GM12878 (cell line): ENCODE measurements around the gene SSU72. TPM values are rescaled to one million over a fixed set of nuclear protein-coding genes. Genes with fewer than 3 reads are reported as not detected.

ENCODE experiments used
- ASH2L ChIP-seq: fragments of 300-600, 200-600 bp; sonication (generic); IDR thresholded peaks from 2 replicates; pipeline ENCODE4 v1.6.1; 2017; ENCODE audit warnings: low read depth, mild to moderate bottlenecking, borderline replicate concordance
- BCL11A ChIP-seq: IDR thresholded peaks from 2 replicates; pipeline ENCODE4 v1.6.1; 2011; ENCODE audit warnings: low read depth, low read length
- BMI1 ChIP-seq: fragments of 450-650 bp; IDR thresholded peaks from 2 replicates; pipeline ENCODE4 v1.6.1; 2016; ENCODE audit warnings: mild to moderate bottlenecking, moderate library complexity, borderline replicate concordance
- CHD4 ChIP-seq: fragments of 200-600 bp; sonication (generic); IDR thresholded peaks from 2 replicates; pipeline ENCODE4 v1.6.1; 2016; ENCODE audit warnings: mild to moderate bottlenecking
- CREB1 ChIP-seq: IDR thresholded peaks from 2 replicates; pipeline ENCODE4 v1.6.1; 2012; ENCODE audit warnings: low read depth, mild to moderate bottlenecking, inconsistent platforms
- DPF2 ChIP-seq: fragments of 450-650 bp; IDR thresholded peaks from 2 replicates; pipeline ENCODE4 v1.6.1; 2017; ENCODE audit warnings: mild to moderate bottlenecking
- EED ChIP-seq: sonication (generic); IDR thresholded peaks from 2 replicates; pipeline ENCODE4 v1.6.1; 2016; ENCODE audit warnings: antibody characterized with exemption, low read depth
- GABPA ChIP-seq: IDR thresholded peaks from 2 replicates; pipeline ENCODE4 v1.6.1; 2014; ENCODE audit warnings: antibody characterized with exemption, low read depth, mild to moderate bottlenecking, inconsistent platforms
- GATAD2B ChIP-seq: fragments of 450-650 bp; conservative IDR thresholded peaks from 2 replicates; pipeline ENCODE4 v1.6.1; 2017; ENCODE audit warnings: low read depth, mild to moderate bottlenecking, moderate library complexity
- JUND ChIP-seq: IDR thresholded peaks from 2 replicates; pipeline ENCODE4 v1.6.1; 2012; ENCODE audit warnings: low read depth, mild to moderate bottlenecking, low read length, improper control_type of control experiment, moderate library complexity
- KDM1A ChIP-seq: fragments of 200-600 bp; sonication (generic); IDR thresholded peaks from 2 replicates; pipeline ENCODE4 v1.6.1; 2016; ENCODE audit warnings: borderline replicate concordance
- KLF5 ChIP-seq: fragments of 450-650 bp; IDR thresholded peaks from 2 replicates; pipeline ENCODE4 v1.6.1; 2014; ENCODE audit warnings: mild to moderate bottlenecking; ENCODE audit not compliant: partially characterized antibody
- NFXL1 ChIP-seq: fragments of 450-650 bp; IDR thresholded peaks from 2 replicates; pipeline ENCODE4 v1.6.1; 2017; ENCODE audit warnings: antibody characterized with exemption, mild to moderate bottlenecking, borderline replicate concordance
- RAD21 ChIP-seq: IDR thresholded peaks from 2 replicates; pipeline ENCODE4 v1.6.1; 2011; ENCODE audit warnings: mild to moderate bottlenecking, low read depth, low read length, moderate library complexity; ENCODE audit not compliant: insufficient read depth
- RFX5 ChIP-seq: IDR thresholded peaks from 2 replicates; pipeline ENCODE4 v1.6.1; 2011; ENCODE audit warnings: low read depth, low read length, improper control_type of control experiment
- SIX5 ChIP-seq: IDR thresholded peaks from 2 replicates; pipeline ENCODE4 v1.6.1; 2011; ENCODE audit warnings: mild to moderate bottlenecking, low read depth, low read length, moderate library complexity; ENCODE audit not compliant: severe bottlenecking
- SMC3 ChIP-seq: IDR thresholded peaks from 2 replicates; pipeline ENCODE4 v1.6.1; 2011; ENCODE audit warnings: low read length, improper control_type of control experiment, borderline replicate concordance
- SRF ChIP-seq, 2 experiments: IDR thresholded peaks; 2 replicates each; pipeline ENCODE4 v1.6.1; 2011; ENCODE audit warnings: low read depth in 2 of 2, low read length in 2 of 2, mild to moderate bottlenecking in 1 of 2, moderate library complexity in 1 of 2
- TBL1XR1 ChIP-seq: IDR thresholded peaks from 2 replicates; pipeline ENCODE4 v1.6.1; 2012; ENCODE audit warnings: low read depth, low read length, improper control_type of control experiment
- polyA plus RNA-seq, 11 experiments: library from polyadenylated mRNA; depleted of rRNA in 4 of 11; unstranded in 6 of 11; stranded (reverse) in 5 of 11; fragments of >200 nt; fragmentation: Nextera tagmentation in 4 of 11; fragmentation: Illumina TruSeq in 1 of 11; extraction: Ambion mirVana in 4 of 11; extraction: Trizol in 1 of 11; gene quantifications; 1 replicate in 1 of 11; 2 replicates in 10 of 11; pipeline versions ENCODE4 v1.2.1 to v1.2.3, GENCODE V29; 2011 to 2016; ENCODE audit warnings: inconsistent platforms in 2 of 11, missing spikeins in 2 of 11, low read depth in 1 of 11
- total RNA-seq, 4 experiments: library from RNA; depleted of rRNA in 3 of 4; stranded (reverse); fragments of >200 nt in 3 of 4; fragmentation: Illumina TruSeq in 1 of 4; extraction: Trizol in 1 of 4; gene quantifications; 2 replicates each; pipeline versions ENCODE4 v1.2.1 to v1.2.3, GENCODE V29; 2013 to 2021
- TF ChIP-seq, protein P1 (sequence below): fragments of 450-650 bp; IDR thresholded peaks from 2 replicates; pipeline ENCODE4 v1.6.1; 2014; ENCODE audit warnings: mild to moderate bottlenecking
- TF ChIP-seq, protein P2 (sequence below): fragments of 450-650 bp; IDR thresholded peaks from 2 replicates; pipeline ENCODE4 v1.6.1; 2017; ENCODE audit warnings: low read depth, mild to moderate bottlenecking, moderate library complexity
- TF ChIP-seq, protein P3 (sequence below): IDR thresholded peaks from 2 replicates; pipeline ENCODE4 v1.6.1; 2012; ENCODE audit warnings: low read depth, low read length, improper control_type of control experiment
- TF ChIP-seq, protein P4 (sequence below): fragments of 450-650 bp; IDR thresholded peaks from 2 replicates; pipeline ENCODE4 v1.6.1; 2016; ENCODE audit warnings: mild to moderate bottlenecking

SSU72 gene
- total and polyA plus RNA-seq, 10 of the 15 experiments (the other 5 are each of a cell fraction or from before 2014, with no cell fraction given), result 28.6 to 172 (median 67.7) TPM

DNA sequence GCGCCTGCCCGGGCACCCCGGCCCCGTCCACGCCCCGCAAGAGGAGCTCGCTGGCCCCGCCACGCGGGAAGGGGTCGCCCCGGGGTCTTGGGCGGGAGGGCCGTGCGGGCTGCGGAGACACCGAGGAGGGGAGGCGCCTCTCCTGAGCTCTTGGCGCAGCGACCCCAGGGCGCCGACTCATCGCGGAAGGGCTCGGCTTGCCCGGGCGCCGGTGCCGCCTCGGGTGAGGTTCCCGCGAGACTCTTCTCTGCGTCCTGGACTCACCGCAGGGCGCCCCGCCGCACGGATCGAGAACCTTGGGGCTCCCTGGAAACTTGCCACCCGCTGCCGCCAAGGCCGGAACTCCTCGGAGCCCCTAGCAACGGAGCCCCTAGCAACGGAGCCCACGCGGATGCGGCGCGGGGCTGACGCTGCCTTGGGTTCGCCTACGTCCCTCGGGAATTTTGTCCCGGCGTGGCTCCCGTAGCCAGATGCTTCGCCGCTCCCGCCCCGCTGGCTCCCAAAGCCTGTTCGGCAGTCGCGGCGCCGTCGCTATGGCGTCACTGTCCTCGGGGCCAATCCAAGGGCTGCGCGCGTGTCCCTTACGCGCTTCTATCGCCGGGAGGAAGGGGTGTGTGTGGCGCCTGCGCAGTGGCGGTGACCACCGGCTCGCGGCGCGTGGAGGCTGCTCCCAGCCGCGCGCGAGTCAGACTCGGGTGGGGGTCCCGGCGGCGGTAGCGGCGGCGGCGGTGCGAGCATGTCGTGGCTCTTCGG is 63.0 kb downstream of the SSU72 start, which contains the start of gene ATAD3A (continued):
- TF ChIP-seq SRF (IDR thresholded peaks at IDR 0.05; ENCODE audit: low read depth in 2 of 2, low read length in 2 of 2), result peak in 1 of 2 experiments; percentile 66; a peak in 2 of 4 replicates
- TF ChIP-seq KDM1A, result no peak
- no peak for TF ChIP-seq SMC3
- TF ChIP-seq KLF5, result no peak
- no peak for TF ChIP-seq JUND
- TF ChIP-seq RFX5, result peak; percentile 80
- TF ChIP-seq NFXL1, result no peak
- TF ChIP-seq RAD21, result no peak
- no peak for TF ChIP-seq CHD4
- TF ChIP-seq, protein P1, sequence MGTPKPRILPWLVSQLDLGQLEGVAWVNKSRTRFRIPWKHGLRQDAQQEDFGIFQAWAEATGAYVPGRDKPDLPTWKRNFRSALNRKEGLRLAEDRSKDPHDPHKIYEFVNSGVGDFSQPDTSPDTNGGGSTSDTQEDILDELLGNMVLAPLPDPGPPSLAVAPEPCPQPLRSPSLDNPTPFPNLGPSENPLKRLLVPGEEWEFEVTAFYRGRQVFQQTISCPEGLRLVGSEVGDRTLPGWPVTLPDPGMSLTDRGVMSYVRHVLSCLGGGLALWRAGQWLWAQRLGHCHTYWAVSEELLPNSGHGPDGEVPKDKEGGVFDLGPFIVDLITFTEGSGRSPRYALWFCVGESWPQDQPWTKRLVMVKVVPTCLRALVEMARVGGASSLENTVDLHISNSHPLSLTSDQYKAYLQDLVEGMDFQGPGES, result peak; percentile 66
- TF ChIP-seq CREB1, result peak; percentile 99
- TF ChIP-seq, protein P2, sequence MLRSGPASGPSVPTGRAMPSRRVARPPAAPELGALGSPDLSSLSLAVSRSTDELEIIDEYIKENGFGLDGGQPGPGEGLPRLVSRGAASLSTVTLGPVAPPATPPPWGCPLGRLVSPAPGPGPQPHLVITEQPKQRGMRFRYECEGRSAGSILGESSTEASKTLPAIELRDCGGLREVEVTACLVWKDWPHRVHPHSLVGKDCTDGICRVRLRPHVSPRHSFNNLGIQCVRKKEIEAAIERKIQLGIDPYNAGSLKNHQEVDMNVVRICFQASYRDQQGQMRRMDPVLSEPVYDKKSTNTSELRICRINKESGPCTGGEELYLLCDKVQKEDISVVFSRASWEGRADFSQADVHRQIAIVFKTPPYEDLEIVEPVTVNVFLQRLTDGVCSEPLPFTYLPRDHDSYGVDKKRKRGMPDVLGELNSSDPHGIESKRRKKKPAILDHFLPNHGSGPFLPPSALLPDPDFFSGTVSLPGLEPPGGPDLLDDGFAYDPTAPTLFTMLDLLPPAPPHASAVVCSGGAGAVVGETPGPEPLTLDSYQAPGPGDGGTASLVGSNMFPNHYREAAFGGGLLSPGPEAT, result peak; percentile 93
- peak; percentile 70 for TF ChIP-seq BMI1
- 0 out of 2 replicates have a peak, but pooled peaks have one; percentile 16 for TF ChIP-seq BCL11A
- peak; percentile 92 for TF ChIP-seq GATAD2B
- TF ChIP-seq, protein P3, sequence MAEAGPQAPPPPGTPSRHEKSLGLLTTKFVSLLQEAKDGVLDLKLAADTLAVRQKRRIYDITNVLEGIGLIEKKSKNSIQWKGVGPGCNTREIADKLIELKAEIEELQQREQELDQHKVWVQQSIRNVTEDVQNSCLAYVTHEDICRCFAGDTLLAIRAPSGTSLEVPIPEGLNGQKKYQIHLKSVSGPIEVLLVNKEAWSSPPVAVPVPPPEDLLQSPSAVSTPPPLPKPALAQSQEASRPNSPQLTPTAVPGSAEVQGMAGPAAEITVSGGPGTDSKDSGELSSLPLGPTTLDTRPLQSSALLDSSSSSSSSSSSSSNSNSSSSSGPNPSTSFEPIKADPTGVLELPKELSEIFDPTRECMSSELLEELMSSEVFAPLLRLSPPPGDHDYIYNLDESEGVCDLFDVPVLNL, result peak; percentile 81
- TF ChIP-seq SIX5, result peak; percentile 55
- TF ChIP-seq, protein P4, sequence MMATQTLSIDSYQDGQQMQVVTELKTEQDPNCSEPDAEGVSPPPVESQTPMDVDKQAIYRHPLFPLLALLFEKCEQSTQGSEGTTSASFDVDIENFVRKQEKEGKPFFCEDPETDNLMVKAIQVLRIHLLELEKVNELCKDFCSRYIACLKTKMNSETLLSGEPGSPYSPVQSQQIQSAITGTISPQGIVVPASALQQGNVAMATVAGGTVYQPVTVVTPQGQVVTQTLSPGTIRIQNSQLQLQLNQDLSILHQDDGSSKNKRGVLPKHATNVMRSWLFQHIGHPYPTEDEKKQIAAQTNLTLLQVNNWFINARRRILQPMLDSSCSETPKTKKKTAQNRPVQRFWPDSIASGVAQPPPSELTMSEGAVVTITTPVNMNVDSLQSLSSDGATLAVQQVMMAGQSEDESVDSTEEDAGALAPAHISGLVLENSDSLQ, result peak; percentile 11; the same call in 1 of the 2 replicates
- TF ChIP-seq GABPA, result no peak
- TF ChIP-seq DPF2, result 0 out of 2 replicates have a peak, but pooled peaks have one; percentile 84
- peak; percentile 50; the same call in 1 of the 2 replicates for TF ChIP-seq ASH2L
- no peak for TF ChIP-seq TBL1XR1
- TF ChIP-seq EED, result peak; percentile 39; the same call in 1 of the 2 replicates
